Measurements from ENCODE around the gene FAN1.

FAN1 gene

GRCh38 chr15:30956216-30957124, 52.8 kb downstream of the FAN1 start:
- DNase-seq = no peak

GRCh38 chr15:30958219-30958618, 54.5 kb downstream of the FAN1 start:
- no peak for DNase-seq

GRCh38 chr15:30962079-30962478, 58.4 kb downstream of the FAN1 start:
- no peak for DNase-seq

GRCh38 chr15:30962659-30963058, 58.9 kb downstream of the FAN1 start:
- DNase-seq = no peak

GRCh38 chr15:30963681-30964080, 60.0 kb downstream of the FAN1 start:
- DNase-seq = no peak

GRCh38 chr15:30969724-30970123, 66.0 kb downstream of the FAN1 start:
- no peak for DNase-seq

GRCh38 chr15:30973379-30973778, 69.7 kb downstream of the FAN1 start:
- peak in 9 of 51 donors; percentile 20 to 54 (median 27) for DNase-seq

- no peak for DNase-seq
Measured at GRCh38 chr15:30974112-30974511, 70.4 kb downstream of the FAN1 start.

GRCh38 chr15:30978328-30978727, 74.6 kb downstream of the FAN1 start:
- no peak for DNase-seq

GRCh38 chr15:30979457-30979856, 75.7 kb downstream of the FAN1 start:
- DNase-seq = no peak

GRCh38 chr15:30984118-30984517, 80.4 kb downstream of the FAN1 start:
- DNase-seq = no peak

GRCh38 chr15:30984542-30984941, 80.8 kb downstream of the FAN1 start:
- peak in 20 of 51 donors; percentile 8 to 79 (median 38) for DNase-seq

GRCh38 chr15:30985081-30985531, 81.4 kb downstream of the FAN1 start:
- DNase-seq = peak in 5 of 51 donors; percentile 36 to 79 (median 46)

GRCh38 chr15:30990036-30990435, 86.3 kb downstream of the FAN1 start:
- peak in 2 of 51 donors; percentile 15 to 17 for DNase-seq

GRCh38 chr15:30990446-30991254, 86.9 kb downstream of the FAN1 start:
- DNase-seq = peak in 3 of 51 donors; percentile 20 to 68 (median 47)

- peak in 46 of 51 donors; percentile 32 to 89 (median 70) for DNase-seq
Measured at GRCh38 chr15:30991255-30992235, 87.8 kb downstream of the FAN1 start, which contains the start of gene MTMR10. Gene MTMR10 (minus strand): TSS chr15:30991628. CDS start chr15:30991506, 122 bp downstream.

- no peak for DNase-seq
Measured at GRCh38 chr15:30992249-30992864, 88.6 kb downstream of the FAN1 start.
